T1000 (cell line): Measurements from ENCODE around the gene ABCC1.
"Not testable (repeated sequence)": the region's sequence is repeated elsewhere in the genome, so short reads cannot be mapped to it uniquely, and the experiment has no call there.

ENCODE experiments used
- DNase-seq: peaks from one replicate; lab custom pipeline; 2025; ENCODE audit warnings: mixed read lengths; lab: John Stamatoyannopoulos, UW

Gene ABCC1

DNA sequence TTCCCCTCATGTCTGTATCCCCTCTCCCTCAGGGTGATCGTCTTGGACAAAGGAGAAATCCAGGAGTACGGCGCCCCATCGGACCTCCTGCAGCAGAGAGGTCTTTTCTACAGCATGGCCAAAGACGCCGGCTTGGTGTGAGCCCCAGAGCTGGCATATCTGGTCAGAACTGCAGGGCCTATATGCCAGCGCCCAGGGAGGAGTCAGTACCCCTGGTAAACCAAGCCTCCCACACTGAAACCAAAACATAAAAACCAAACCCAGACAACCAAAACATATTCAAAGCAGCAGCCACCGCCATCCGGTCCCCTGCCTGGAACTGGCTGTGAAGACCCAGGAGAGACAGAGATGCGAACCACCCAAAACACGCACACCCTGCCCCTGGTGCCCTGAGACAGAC, 191.7 kb downstream of the ABCC1 start:
- DNase-seq, result no peak

DNA sequence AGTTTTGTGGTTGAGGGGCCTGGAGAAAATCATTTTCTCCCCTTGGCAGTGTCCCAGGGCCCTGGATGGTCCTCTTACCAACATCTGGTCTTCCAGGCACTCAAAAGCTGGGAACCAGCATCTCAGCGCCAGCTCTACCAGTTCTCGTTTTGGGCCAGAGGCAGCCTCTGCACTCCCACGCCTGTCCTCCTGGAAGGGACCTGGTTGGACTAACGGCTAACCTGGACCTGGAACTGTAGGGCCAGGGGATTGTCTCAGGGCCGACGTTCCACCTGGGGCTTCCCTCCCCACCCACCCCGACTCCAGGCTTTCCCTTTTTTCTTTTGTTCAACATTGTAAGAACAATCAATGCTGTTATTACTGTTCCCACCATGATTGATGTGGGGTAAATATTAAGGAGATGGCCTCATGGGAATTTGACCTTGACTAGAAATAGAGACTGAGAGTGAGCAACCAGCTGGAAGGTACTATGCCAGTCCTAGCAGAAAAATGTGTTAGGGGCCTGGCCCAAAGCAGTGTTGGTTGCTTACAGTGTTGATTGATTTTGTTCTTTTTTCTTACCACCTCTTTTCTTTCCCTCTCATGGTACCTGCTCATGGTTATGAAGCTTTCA, 192.5 kb downstream of the ABCC1 start:
- DNase-seq, result no peak

DNA sequence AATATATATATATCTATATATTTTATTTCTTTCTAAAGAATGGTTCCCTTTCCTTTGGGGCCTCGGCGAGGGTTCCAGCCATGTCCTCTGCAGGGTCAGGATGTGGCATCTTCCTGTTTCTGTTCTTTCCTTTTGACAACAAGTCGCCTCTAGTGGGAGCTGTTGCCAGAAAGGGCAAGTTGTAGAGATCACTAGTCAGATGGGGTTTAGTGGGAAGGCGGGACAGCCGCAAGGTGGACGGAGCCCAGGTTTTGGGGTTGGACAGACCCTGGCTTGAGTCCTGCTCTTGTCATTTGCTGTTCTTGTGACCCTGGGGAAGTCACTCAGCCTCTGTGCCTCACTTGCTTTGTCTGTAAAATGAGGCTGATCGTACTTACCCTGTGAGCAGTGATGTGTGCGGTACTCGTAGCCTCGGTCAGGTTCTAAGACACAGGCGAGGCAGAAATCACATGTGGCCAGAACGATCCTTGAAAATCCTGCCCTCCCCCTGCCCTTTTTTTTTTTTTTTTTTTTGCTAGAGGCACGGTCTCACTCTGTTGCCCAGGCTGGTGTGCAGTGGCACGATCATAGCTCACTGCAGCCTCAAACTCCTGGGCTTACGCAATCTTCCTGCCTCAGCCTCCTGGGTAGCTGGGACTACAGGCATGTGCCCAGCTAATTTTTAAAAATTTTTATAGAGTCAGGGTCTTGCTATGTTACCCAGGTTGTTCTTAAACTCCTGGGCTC, 193.8 kb downstream of the ABCC1 start:
- no peak for DNase-seq

GRCh38 chr16:16143931-16144330, 194.5 kb downstream of the ABCC1 start:
- no peak for DNase-seq

DNA sequence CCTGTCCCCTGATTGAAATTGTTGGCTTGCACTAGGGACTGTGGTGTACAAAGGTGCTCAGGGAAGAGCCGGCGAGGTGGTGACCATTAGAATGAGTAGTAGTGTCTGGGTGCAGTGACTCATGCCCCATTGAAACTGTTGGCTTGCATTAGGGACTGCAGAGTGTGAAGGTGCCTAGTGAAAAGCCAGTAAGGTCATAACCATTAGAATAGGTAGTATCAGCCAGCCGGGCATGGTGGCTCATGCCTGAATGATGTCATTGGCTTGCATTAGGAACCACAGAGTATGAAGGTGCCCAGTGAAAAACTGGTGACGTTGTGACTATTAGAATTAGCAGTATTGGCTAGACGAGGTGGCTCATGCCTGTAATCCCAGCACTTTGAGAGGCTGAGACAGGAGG, 195.0 kb downstream of the ABCC1 start:
- DNase-seq, result no peak

DNA sequence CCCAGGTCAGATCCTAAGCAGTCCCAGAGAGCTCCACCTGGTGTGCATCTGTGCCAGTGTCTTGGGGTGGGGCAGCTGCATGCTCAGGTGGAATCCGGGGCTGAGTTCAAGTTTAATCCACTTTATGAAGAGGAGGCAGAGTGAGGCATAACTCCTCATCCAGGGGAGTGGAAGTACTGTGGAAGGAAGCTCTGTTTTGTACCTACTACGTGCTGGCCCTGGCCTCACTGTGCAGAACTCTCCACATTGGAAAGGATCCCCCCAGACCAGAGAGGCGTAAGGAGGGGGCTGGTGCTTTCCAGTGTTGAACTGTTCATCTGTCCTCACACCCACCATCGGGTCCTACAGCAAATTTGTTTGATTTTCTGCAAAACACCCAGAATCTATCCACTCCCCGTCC, 195.9 kb downstream of the ABCC1 start:
- no peak for DNase-seq

GRCh38 chr16:16146380-16147315, 197.2 kb downstream of the ABCC1 start:
- DNase-seq, result no peak

GRCh38 chr16:16147316-16147999, 198.0 kb downstream of the ABCC1 start:
- DNase-seq, result no peak

DNA sequence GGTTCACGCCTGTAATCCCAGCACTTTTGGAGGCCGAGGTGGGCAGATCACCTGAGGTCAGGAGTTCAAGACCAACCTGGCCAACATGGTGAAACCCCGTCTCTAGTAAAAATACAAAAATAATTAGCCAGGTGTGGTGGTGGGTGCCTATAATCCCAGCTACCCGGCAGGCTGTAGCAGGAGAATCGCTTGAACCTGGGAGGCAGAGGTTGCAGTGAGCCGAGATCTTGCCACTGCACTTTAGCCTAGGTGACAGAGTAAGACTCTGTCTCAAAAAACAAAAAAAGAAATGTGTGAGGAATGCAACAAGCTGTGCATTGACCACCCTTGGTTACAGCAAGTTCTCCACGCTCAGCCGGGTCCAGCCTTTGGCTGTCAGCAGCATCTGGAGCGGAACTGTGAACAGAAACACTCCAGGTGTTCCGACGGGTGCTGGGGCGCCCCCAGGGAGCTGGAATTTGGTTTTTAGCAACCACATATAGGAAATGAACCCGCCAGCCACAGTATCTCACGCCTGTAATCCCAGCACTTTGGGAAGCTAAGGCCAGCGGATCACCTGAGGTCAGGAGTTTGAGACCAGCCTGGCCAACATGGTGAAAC, 198.7 kb downstream of the ABCC1 start:
- DNase-seq, result not testable (repeated sequence)

- DNase-seq, result no peak
Observed at GRCh38 chr16:16148755-16149154, 199.3 kb downstream of the ABCC1 start.

DNA sequence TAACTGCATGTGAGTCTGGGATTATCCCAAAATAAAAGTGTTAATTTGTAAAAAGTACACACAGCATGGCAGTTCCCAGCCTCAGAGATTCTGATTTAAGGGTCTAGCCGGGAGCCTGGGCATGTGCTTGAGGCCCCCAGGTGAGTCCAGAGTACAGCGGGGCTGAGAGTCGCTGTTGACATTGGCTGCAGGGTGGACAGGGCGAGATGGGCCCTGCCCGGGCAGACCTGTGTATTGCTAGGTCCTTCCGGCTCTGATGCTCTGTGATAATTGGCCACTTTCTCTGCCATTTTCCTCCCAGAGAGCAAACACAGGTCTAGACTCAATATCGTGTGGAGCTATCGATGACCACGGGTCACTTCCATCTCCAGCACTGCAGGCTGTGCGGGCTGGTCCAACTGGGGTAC, 200.3 kb downstream of the ABCC1 start:
- no peak for DNase-seq

GRCh38 chr16:16150117-16150877, 200.9 kb downstream of the ABCC1 start:
- DNase-seq, result no peak

- no peak for DNase-seq
Observed at GRCh38 chr16:16150878-16151152, 201.4 kb downstream of the ABCC1 start.

- DNase-seq, result no peak
Observed at GRCh38 chr16:16151315-16151714, 201.9 kb downstream of the ABCC1 start.

DNA sequence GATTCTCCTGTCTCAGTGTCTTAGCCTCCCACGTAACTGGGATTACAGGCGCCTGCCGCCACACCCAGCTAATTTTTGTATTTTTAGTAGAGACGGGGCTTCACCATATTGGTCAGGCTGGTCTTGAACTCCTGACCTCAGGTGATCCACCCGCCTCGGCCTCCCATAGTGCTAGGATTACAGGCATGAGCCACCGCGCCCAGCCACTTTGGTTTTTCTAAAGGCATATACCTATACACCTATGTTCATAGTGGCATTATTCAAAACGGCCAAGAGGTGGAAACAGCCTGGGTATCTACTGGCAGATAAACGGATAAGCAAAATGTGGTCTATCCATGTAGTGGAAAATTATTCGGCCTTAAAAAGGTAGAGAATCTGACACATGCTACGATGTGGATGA, 203.6 kb downstream of the ABCC1 start:
- not testable (repeated sequence) for DNase-seq

GRCh38 chr16:16154281-16154951, 205.0 kb downstream of the ABCC1 start:
- DNase-seq, result no peak

DNA sequence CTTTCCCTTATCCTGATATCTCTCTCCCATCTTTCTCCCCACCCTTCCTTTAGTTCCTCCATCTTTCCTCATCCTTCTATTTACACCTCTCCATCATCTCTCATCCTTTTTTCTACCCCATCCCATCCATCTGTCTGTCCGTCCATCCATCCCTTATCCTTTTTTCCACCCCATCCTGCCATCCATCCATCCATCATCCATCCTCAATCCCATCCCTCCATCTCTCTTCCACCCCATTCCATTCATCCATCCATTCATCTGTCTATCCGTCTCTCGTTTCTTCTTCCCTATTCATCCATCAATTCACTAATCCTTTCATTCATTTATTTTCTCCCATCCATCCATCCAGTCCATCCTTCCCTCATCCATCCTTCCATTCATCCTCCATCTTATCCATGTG, 205.8 kb downstream of the ABCC1 start:
- DNase-seq, result no peak

GRCh38 chr16:16157166-16157565, 207.8 kb downstream of the ABCC1 start:
- no peak for DNase-seq

DNA sequence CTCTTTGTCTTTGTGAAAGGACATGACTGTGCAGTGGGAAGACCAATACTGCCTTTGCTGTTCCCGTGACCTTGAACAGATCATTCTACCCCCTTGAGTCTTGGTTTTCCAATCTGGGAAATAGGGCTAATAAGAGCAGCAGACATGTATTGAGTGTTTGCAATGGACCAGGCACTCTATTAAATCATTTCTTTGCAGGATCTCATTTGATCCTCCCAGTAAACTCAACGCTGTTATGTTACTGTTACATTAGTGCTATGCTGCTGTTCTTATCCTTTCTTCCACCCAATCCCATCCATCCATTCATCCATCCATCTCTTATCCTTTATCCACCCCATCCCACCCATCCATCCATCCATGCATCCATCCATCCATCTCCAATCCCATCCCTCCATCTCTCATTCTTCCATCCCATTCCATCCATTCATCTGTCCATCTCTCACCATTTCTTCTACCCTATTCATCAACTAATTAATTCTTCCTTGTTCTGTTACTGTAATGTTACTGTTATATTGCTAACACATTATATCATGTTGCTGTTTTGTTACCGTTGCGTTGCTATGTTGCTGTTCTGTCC, 208.8 kb downstream of the ABCC1 start:
- no peak for DNase-seq

DNA sequence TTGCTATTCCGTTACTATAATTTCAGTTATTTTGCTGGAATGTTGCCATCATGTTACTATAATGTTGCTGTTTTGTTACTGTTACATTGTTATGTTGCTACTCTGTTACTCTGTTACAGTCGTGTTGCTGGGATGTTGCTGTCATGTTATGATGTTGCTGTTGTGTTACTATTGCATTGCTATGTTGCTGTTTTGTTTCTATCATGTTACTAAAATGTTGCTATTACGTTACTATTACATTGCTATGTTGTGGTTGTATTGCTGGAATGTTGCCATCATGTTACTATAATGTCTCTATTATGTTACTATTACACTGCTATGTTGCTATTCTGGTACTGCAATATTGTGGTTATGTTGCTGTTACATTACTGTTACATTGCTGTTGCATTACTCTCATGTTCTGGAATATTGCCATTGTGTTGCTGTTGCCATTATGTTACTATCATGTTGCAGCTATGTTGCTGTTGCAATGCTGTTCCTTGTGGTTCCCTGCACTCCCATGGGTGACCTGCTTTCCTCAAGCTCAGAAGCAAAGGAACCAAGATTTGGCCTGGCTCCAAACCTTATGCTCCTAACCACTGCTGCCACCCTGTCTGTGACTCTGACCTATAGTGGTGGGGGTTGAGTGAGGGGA, 209.4 kb downstream of the ABCC1 start:
- DNase-seq, result no peak
